ENCODE results near the gene SSBP2.

- TF ChIP-seq POLR2AphosphoS5 (IDR thresholded peaks at IDR 0.05) = no peak
- no peak for TF ChIP-seq EP300 (IDR thresholded peaks at IDR 0.05)
- no peak for TF ChIP-seq POLR2A (IDR thresholded peaks at IDR 0.05)
- TF ChIP-seq, protein P1, sequence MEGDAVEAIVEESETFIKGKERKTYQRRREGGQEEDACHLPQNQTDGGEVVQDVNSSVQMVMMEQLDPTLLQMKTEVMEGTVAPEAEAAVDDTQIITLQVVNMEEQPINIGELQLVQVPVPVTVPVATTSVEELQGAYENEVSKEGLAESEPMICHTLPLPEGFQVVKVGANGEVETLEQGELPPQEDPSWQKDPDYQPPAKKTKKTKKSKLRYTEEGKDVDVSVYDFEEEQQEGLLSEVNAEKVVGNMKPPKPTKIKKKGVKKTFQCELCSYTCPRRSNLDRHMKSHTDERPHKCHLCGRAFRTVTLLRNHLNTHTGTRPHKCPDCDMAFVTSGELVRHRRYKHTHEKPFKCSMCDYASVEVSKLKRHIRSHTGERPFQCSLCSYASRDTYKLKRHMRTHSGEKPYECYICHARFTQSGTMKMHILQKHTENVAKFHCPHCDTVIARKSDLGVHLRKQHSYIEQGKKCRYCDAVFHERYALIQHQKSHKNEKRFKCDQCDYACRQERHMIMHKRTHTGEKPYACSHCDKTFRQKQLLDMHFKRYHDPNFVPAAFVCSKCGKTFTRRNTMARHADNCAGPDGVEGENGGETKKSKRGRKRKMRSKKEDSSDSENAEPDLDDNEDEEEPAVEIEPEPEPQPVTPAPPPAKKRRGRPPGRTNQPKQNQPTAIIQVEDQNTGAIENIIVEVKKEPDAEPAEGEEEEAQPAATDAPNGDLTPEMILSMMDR (IDR thresholded peaks at IDR 0.05) = no peak
These were observed 11.1 kb upstream of the SSBP2 start for GRCh38 chr5:81761970-81762369.

Data from stomach (tissue), 4 donors.